ENCODE results near the gene TELO2. TPM values are rescaled to one million over a fixed set of nuclear protein-coding genes. Genes with fewer than 3 reads are reported as not detected.
A peak's percentile ranks its signal among the peaks of the same experiment; 100 is the strongest.

Gene TELO2
- total RNA-seq, 1 donor from 2014 or later: 17.7 TPM

DNA sequence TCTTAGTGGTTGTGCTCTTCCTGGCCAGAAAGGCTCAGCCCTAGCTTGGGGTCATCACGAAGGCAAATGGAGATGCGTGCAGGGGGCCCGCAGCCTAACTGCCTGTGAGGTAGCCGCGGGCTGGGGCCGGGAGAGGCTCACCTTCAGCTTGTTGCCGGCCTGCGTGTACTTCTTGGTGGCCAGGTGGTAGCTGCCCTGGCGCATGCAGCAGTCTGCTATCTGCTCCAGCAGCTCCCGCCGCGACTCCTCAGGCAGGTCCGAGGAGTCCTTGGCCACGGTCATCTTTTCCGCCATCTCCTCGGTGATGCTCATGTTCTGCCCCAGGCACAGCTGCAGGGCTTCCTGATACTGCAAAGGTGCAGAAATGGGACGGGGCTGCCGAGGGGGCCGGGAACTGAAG lies 27.3 kb downstream of the TELO2 start:
- peaks cover 22% of the 10 kb centered on the region for H3K36me3 ChIP-seq
- TF ChIP-seq, protein P1, sequence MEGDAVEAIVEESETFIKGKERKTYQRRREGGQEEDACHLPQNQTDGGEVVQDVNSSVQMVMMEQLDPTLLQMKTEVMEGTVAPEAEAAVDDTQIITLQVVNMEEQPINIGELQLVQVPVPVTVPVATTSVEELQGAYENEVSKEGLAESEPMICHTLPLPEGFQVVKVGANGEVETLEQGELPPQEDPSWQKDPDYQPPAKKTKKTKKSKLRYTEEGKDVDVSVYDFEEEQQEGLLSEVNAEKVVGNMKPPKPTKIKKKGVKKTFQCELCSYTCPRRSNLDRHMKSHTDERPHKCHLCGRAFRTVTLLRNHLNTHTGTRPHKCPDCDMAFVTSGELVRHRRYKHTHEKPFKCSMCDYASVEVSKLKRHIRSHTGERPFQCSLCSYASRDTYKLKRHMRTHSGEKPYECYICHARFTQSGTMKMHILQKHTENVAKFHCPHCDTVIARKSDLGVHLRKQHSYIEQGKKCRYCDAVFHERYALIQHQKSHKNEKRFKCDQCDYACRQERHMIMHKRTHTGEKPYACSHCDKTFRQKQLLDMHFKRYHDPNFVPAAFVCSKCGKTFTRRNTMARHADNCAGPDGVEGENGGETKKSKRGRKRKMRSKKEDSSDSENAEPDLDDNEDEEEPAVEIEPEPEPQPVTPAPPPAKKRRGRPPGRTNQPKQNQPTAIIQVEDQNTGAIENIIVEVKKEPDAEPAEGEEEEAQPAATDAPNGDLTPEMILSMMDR (IDR thresholded peaks at IDR 0.05; ENCODE audit: borderline replicate concordance): no peak
- intact Hi-C loops (cut with micrococcal nuclease): no loop called here
- H3K27me3 ChIP-seq (ENCODE audit: low read depth): no peaks in the 10 kb centered on the region
- no peaks in the 10 kb centered on the region for H3K9me3 ChIP-seq (replicated peaks)
- DNase-seq: no peak
- H3K4me3 ChIP-seq: no peak overlapping the region
- H3K27ac ChIP-seq (replicated peaks): no peak overlapping the region
- no peaks in the 10 kb centered on the region for H3K4me1 ChIP-seq

GRCh38 chr16:1523581-1524245 lies 30.6 kb downstream of the TELO2 start:
- no peak overlapping the region for H3K4me3 ChIP-seq
- DNase-seq: no peak
- H3K27ac ChIP-seq (replicated peaks): no peak overlapping the region
- no peaks in the 10 kb centered on the region for H3K9me3 ChIP-seq (replicated peaks)
- peaks cover 21% of the 10 kb centered on the region for H3K4me1 ChIP-seq
- TF ChIP-seq, protein P1 (IDR thresholded peaks at IDR 0.05; ENCODE audit: borderline replicate concordance): no peak
- no peaks in the 10 kb centered on the region for H3K27me3 ChIP-seq (ENCODE audit: low read depth)
- H3K36me3 ChIP-seq: peaks cover 22% of the 10 kb centered on the region
- intact Hi-C loops (cut with micrococcal nuclease): no loop called here

GRCh38 chr16:1524366-1524765 lies 31.2 kb downstream of the TELO2 start:
- Histone ChIP-seq H3K4me3 (no peak overlapping the region), H3K27me3 (ENCODE audit: low read depth) (no peaks in the 10 kb centered on the region), H3K4me1 (peaks cover 27% of the 10 kb centered on the region), H3K36me3 (peaks cover 21% of the 10 kb centered on the region), H3K9me3 (replicated peaks) (no peaks in the 10 kb centered on the region), H3K27ac (replicated peaks) (no peak overlapping the region)
- no peak for DNase-seq
- TF ChIP-seq, protein P1 (IDR thresholded peaks at IDR 0.05; ENCODE audit: borderline replicate concordance): no peak
- intact Hi-C loops (cut with micrococcal nuclease): no loop called here

- no peaks in the 10 kb centered on the region for H3K27me3 ChIP-seq (ENCODE audit: low read depth)
- H3K27ac ChIP-seq (replicated peaks): no peak overlapping the region
- no peak overlapping the region for H3K4me3 ChIP-seq
- H3K4me1 ChIP-seq: peaks cover 44% of the 10 kb centered on the region
- intact Hi-C loops (cut with micrococcal nuclease): no loop called here
- H3K36me3 ChIP-seq: peaks cover 5% of the 10 kb centered on the region
- TF ChIP-seq, protein P1 (IDR thresholded peaks at IDR 0.05; ENCODE audit: borderline replicate concordance): no peak
- DNase-seq: no peak
- no peaks in the 10 kb centered on the region for H3K9me3 ChIP-seq (replicated peaks)
Observed at GRCh38 chr16:1525871-1526607, 32.9 kb downstream of the TELO2 start.

GRCh38 chr16:1526608-1527555 lies 33.7 kb downstream of the TELO2 start:
- H3K27me3 ChIP-seq (ENCODE audit: low read depth): no peaks in the 10 kb centered on the region
- no peak overlapping the region for H3K4me3 ChIP-seq
- H3K36me3 ChIP-seq: peaks cover 5% of the 10 kb centered on the region
- DNase-seq: no peak
- peaks cover 52% of the 10 kb centered on the region for H3K4me1 ChIP-seq
- H3K27ac ChIP-seq (replicated peaks): peak overlapping the region; percentile 98
- intact Hi-C loops (cut with micrococcal nuclease): no loop called here
- TF ChIP-seq, protein P1 (IDR thresholded peaks at IDR 0.05; ENCODE audit: borderline replicate concordance): no peak
- H3K9me3 ChIP-seq (replicated peaks): no peaks in the 10 kb centered on the region

Measured in left ventricle myocardium inferior (tissue), 1 donor.